GM04504 (cell line): Measurements from ENCODE around the gene MYO1D.

Source experiments
- DNase-seq: peaks from one replicate; pipeline ENCODE4 v3.0.0-alpha.2; 2012; ENCODE audit warnings: low read depth

MYO1D gene

DNA sequence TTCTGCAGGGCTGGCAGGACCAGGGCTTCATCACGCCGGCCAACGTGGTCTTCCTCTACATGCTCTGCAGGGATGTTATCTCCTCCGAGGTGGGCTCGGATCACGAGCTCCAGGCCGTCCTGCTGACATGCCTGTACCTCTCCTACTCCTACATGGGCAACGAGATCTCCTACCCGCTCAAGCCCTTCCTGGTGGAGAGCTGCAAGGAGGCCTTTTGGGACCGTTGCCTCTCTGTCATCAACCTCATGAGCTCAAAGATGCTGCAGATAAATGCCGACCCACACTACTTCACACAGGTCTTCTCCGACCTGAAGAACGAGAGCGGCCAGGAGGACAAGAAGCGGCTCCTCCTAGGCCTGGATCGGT lies 388.8 kb downstream of the MYO1D start:
- no peak for DNase-seq

DNA sequence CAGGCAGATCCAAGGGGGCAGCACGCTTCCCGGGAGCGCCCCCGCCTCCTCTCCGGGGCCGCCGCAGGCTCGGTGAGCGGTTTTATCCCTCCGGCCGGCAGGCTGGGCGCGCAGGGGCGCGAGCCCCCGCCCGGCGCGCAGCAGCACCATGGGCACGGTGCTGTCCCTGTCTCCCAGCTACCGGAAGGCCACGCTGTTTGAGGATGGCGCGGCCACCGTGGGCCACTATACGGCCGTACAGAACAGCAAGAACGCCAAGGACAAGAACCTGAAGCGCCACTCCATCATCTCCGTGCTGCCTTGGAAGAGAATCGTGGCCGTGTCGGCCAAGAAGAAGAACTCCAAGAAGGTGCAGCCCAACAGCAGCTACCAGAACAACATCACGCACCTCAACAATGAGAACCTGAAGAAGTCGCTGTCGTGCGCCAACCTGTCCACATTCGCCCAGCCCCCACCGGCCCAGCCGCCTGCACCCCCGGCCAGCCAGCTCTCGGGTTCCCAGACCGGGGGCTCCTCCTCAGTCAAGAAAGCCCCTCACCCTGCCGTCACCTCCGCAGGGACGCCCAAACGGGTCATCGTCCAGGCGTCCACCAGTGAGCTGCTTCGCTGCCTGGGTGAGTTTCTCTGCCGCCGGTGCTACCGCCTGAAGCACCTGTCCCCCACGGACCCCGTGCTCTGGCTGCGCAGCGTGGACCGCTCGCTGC lies 389.3 kb downstream of the MYO1D start:
- no peak for DNase-seq

DNA sequence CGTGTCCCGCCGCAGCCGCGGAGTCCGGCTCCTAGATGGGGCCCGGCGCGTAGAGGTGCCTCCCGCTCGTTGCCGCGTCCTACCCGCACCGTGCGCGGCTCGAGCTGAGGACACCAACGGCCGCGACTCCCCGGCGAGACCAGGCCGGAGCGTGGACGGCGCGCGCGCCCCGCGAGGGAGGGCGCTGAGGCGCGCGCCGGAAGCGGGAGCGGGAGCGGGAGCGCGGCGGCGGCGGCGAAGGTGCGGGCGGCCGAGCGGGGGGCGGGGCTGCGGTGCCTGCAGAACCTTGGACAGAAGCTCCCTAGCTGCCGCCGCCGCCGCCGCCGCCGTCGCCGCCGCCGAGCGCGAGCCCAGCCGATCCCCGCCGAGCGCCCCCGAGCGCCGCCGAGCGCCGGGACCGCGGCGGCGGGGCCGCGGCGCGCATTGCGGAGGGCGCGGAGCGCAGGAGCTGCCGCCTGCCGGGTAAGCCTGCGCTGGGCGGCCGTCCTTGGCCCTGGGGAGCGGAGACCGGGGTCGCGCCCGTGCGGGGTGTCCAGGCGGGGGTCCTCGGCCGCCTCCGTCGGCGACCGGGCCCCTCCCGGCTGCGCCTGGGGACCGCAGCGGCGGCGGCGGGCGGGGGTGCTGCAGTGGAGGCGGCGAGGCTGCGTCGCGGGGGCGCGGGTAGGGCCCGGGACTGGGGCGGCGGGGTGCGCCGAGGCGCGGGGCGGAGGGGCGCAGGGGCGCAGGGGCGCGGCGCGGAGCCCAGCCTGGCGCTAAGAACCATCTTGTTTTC lies 390.0 kb downstream of the MYO1D start, which contains the start of gene CDK5R1:
CDK5R1 (plus strand) TSS at position 293 of the 772 bp plus-strand sequence. CDS start 628 bp downstream, outside the sequence.
- no peak for DNase-seq

DNA sequence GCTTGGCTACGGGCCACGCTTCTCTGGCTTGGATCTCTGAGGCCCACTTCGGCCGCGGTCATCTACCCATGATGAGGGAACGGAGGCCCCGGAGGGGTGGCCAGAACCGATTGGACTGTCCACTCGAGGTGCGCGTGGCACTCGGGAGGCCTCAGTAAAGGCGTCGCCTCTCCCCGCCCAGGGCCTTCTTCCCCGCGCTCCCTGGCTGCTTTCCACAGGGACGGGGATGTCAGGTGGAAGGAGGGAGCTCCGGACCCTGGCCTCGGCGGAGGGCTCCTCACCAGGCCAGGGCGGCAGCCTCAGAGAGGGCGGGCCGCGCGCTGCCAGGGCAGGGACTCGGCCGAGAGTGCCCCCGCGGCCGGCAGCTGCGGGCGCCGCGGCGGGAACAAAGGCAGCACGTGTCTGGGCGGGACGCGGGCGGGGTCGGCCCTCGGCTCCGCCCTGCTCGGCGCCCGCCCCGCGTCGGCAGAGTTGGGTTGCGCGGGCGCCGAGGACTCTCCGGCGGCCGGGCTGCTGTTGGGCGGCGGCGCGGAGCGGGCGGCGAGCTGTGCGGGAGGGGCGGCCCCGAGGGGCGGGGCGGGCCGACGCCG lies 390.7 kb downstream of the MYO1D start:
- DNase-seq: no peak

DNA sequence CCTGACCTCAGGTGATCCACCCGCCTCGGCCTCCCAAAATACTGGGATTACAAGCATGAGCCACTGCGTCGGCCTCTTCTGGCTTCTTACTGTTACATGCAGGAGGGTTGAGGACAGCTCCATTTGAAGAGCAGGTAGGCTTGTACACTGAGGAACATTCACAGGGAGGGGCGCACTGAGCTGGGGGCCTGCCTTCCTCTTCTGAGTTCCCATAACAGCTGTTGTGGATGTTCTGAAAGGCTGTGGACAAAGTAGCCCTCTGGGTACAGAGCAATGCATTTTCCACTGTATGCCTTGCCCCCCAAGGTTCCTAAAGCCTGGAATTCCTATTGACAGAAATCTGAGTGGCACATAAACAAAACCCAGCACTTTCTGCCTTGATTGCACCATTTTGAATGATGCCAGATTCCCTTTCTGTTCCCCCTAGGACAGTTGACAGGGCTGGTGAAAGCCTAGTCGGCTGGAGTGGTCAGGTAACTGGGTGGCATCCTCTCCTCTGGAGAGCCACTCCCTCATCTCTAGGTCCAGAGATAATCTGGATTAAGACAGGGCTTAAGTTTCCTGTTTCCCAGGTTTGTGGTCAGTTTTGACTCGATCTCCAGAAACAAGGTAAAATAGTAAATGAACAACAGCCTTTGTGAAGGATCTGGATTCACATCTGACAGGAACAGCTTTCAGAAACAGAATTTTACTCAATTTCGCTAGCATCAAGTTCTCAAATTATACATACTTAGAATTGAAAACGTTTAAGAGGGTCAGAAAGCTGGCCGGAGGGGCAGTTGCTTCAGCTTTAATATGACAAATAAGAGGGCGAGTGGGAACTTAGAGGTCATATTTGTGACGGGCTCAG lies 391.4 kb downstream of the MYO1D start:
- no peak for DNase-seq

DNA sequence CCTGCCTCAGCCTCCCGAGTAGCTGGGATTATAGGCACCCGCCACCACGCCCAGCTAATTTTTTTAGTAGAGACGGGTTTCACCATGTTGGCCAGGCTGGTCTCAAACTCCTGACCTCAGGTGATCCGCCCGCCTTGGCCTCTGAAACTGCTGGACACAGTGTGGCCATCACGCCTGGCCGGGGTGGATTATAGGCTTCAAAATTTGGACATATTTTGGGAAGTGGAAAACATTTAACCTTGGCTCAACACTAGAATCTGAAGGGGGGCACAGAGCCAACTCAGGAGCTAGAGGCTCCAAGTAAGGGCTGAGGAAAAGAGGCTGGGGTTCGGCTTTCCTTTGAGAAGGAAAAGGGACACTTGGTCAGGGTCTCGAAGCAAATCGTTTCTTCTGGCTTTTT lies 392.3 kb downstream of the MYO1D start:
- no peak for DNase-seq

DNA sequence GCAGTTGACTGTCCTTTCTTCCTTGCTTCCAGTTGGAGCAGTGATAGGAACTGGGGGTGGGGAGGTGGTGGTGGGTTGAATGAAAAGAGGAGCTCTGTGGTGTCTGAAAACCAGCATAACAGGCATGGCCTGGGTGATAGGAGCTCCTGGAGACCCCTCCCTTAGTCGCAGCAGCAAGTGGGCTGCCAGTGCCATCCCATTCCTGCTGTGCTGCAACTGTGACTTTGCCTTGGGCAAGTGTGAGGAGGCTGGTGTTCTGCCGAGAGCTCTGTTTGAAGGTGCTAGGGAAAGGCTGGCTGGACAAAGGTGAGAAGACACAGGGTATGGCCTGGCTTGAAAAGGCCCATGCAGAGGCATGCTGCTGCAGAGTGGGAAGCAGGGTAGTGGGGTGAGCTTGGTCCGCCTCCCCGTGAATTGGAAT lies 392.9 kb downstream of the MYO1D start:
- DNase-seq: no peak

DNA sequence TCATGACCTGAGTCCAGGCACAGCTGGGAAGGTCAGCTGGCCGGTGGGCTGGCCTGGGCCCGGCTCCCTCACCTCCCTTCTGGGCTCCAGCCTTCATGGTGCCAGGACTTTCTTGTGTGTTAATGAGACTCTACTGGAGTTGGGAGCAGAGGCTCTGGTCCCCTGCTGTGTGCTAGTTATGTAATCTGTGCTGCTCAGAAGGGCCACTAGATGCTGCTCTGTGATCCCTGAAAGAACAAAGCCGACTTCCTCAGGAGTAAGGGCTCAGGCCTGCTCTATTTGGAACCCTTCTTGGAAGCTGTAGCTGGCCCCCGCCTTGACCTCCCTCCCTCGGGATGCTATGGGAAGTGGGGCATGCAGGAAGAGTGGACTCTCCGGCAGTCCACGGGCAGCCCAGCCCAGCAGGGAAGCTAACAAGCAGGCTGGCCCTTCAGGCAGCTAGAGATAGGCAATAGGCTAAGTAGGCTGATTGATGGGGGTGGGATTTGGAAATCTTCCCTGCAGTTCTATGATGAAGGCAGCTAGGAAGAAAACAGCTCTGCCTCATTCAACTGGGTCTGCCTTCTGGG lies 393.4 kb downstream of the MYO1D start:
- peak; percentile 69 for DNase-seq

DNA sequence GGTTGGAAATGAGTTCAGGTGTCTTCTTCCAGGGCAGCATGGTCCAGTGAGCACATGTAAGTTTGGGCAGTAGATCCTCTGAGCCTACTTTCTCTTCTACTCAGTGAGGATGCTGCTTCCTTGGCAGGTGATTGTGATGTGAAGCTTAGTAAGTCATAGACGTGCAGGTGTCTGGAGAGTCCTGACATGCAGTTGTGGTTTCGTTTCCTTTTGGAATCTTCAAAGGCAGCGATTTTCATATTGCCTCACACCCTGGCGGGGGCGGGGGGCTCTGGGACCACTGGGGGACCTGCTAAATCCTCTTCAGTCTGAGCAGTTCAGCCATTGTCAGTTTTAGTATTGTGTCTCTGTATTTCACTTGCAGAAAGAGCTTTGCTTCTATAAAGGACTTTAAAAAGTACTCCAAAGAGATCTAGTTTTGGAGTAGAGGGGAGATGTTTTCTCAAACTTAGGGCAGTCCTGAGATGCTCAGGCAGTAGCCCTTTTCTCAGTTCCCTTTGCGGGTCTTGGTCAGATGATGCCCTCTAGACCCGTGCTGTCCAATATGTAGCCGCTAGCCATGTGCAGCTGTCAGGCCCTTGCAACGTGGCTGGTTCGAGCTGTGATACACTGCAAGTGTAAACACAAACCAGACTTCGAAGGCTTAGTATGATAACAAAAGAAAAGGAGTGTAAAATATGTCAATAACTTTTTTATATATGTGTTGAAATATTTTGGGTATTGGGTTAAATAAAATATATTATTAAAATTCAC lies 394.2 kb downstream of the MYO1D start:
- DNase-seq: no peak

DNA sequence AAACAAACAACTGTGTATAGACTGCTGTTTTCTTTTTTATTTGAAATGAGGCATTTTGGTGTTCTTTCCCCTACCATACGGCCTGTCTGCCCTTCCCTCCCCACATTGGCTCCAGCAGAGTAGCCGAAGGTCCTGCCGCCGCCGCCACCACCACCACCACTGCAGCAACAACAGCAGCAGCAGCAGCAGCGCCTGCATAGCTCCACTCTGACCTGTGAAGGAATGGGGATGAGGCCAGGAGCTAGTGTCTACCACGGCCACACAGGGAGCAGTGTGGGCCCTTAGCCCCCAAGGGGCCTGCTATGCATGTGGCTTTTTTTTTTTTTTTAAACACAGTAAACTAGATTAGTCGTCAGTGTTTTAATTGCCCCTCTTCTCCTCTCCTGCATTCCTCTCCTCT lies 395.7 kb downstream of the MYO1D start:
- DNase-seq: no peak

DNA sequence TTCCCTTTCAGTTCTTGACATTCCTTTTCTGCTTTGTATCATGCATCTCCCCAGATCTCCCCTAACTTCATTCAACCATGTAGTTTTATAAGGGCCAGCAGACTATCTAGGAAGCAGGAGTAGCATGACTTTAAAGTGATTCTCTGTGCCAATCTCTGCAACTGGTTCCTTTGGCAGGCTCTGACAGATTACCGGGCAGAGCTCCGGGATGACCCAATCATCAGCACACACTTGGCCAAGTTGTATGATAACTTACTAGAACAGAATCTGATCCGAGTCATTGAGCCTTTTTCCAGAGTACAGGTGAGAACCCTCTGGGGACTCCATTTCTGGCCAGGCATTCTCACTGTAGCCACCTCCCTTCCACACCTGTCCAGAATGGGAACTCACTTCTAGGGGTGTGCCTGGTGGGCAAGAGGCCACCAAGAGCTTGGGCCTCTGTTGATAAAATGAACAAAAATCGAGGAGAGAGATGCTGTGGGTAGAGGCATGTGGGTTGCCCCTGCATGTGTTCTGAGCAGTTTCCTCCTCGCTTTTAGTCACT lies 397.8 kb downstream of the MYO1D start:
- no peak for DNase-seq

DNA sequence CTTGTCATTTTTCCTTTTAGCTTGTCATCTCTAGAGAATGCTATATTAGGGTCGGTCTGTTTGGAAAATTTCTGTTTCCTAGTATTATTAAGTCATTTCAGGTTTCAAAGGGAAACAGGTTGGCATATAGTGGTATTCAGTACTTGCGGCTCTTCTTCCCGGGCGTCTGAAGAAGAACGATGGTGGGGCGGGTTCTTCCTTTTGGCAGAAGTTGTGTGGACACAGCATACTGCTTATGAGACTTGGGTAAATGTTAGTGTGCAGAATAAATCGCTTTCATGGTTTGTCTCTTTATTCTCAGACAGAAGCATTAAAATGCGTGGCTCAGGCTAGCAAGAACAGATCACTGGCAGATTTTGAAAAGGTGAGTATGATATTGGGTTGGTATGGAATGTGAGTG lies 399.7 kb downstream of the MYO1D start:
- DNase-seq: no peak

DNA sequence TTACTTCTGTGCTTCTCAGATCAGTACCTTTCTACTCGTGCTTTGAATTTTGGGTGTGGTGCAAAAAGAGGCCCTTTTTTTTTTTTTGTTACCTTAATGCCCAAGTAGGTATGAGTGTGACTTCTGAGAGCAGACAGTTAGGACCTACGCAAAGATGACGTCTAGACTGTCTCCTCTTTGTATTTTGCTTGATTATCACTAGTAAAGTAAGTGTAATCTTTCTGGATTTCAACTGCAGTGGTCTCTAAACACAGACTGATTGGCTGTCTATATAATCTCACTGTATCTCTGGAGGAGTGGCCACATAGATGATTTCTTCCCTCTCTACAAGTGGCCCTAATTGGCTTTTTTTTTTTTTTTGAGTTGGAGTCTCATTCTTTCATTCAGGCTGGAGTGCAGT lies 401.7 kb downstream of the MYO1D start:
- no peak for DNase-seq

DNA sequence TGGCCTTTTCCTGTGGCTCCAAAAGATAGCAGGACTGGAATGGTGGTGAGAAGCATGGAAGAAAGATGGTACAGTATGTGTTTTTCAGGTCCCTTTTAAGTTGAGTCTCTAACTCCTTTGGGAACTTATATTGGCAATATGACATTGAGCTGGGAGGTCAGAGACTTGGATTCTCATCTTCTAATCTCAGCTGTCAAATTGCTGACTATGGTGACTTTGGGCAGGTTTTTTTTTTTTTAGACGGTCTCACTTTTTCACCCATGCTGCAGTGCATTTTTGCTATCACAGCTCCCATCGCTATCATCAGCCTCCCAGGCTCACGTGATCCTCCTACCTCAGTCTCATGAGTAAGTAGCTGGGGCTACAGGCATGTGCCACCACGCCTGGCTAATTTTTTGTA lies 405.3 kb downstream of the MYO1D start:
- no peak for DNase-seq

DNA sequence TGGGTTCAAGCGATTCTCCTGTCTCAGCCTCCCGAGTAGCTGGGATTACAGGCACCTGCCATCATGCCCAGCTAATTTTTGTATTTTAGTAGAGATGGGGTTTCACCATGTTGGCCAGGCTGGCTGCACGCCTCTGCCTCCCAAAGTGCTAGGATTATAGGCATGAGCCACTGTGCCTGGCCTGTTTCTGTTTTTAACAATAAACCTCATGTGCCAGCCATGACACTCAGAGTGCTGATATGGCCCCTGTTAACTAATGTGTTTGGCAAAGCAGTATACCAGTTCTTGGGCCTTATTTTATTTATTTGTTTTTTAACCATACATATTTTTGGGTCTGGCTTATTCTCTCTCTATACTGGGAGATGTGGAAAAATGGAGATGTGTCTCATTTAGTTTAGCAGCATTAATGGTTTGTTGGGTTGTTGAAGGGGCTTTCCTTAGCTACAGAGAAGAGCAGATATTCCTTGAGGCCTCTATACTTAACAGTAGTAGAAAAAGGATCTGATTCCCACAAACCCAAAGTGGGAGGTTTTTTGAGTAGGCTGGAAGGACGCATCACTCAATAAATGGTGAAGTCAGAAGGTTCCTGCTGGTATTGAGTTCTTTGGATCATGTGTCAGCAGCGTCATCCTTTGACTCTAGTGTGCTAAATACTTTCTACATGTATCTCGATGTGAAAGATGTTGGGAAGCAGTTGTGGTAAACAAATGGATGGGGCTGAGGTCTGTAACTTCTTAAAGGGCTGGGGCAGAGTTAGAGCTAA lies 406.3 kb downstream of the MYO1D start:
- no peak for DNase-seq

DNA sequence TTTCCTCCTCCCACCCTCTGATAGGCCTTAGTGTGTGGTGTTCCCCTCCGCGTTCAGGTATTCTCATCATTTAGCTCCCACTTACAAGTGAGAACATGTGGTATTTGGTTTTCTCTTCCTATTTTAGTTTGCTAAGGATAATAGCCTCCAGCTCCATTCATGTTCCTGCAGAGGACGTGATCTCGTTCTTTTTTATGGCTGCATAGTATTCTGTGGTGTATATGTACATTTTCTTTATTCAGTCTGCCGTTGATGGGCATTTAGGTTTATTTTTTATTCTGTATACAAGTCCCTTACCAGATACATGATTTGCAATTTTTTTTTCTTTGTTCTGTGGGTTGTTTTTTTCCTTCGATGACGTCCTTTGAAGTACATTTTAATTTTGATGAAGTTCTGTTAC lies 409.0 kb downstream of the MYO1D start:
- DNase-seq: no peak

DNA sequence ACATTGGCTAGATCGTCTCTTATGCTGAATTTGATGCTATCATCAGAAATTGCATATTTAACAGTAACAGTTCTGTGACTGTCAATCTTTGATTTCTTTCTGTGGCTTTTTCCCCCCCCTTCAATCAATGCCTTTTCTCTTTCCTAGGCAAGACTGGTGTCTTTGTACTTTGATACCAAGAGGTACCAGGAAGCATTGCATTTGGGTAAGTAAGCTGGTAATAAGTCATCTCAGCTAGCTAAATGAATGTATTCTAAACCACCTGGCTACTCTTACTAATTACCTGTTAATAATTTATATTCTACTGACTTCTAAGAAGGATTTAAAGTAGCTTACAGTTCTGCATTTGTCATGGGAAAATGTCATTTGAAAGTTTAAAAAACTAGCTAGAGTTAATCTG lies 412.6 kb downstream of the MYO1D start:
- DNase-seq: no peak

DNA sequence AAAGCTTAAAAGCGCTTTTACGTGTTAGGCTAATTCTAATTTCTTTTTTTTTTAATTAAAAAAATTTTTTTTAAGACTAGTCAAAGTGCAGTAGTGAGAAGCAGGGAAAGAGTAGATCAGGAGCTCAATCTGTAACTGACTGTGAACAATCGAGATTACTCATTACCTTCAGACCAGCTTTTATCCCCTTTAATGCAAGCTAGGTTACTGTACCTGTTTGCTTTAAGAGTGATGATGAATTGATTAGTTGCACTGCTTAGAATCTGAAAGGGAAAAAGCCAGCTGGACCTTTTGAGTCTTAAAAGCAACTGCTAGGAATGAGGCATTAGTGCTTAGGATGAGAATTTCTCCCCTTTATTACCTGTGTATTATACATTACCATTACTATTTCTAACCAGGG lies 413.6 kb downstream of the MYO1D start:
- no peak for DNase-seq

DNA sequence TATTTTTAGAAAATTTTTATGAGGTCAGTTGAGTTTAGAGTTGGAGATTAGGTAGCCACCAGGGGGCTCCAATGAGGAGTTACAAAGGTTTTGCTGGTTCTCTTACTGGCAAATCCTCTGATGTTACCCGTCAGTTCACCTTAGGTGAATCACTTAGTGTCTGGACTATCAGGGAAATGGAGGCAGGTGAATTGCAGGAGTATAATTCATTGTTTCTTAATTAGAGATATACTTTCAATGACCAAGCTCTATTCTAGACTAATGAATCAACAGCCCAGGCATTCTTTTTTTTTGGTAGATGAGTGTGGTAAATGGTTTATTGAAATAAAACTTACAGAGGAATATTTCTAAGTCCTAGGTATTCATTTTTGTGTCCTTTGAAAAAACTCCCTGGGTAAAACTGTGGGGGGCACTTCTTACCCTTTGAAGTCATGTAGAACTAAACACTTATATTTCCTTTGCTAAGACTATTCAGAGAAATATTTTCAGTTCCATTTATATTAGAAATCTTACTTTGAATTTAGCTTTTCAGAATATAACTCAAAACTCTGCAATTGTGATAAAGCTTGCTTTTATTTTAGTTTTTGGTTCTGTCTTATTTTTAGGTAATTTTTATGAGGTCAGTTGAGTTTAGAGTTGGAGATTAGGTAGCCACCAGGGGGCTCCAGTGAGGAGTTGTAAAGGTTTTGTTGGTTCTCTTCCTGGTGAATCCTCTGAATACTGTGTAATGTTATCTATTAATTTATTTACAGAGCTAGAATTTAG lies 414.9 kb downstream of the MYO1D start:
- no peak for DNase-seq

DNA sequence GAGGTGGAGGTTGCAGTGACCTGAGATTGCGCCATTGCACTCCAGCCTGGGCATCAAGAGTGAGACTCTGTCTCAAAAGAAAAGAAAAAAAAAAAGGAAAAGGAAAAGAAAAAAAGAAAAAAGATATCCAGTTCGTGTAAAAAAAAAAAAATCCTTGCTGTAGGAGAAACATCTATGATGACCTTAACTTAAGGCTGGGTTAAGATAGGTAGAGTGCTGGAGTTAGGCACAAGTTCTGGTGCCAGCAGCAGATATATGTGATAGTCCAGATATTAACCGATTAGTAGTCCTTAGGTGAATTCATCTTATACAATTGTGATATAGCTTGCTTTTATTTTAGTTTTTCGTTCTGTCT lies 415.4 kb downstream of the MYO1D start:
- no peak for DNase-seq
